Fibroblast of lung (primary cell): ENCODE results near the gene WBP2. TPM values are rescaled to one million over a fixed set of nuclear protein-coding genes. Genes with fewer than 3 reads are reported as not detected.

Source experiments
- DNase-seq, 2 donors: peaks; one replicate each; pipeline versions ENCODE4 v3.0.0 to v3.0.0-alpha.2; 2010; ENCODE audit warnings: low read depth in 2 of 2
- H2AFZ ChIP-seq: 2 replicates; pipeline ENCODE4 v1.5.1; 2012; ENCODE audit warnings: low read length, control low read depth, inconsistent platforms
- H3K27ac ChIP-seq: 2 replicates; pipeline ENCODE4 v1.5.1; 2011; ENCODE audit warnings: low read length, control low read depth; ENCODE audit not compliant: insufficient read depth
- H3K27me3 ChIP-seq: 2 replicates; pipeline ENCODE4 v1.5.1; 2011; ENCODE audit warnings: mild to moderate bottlenecking, low read length; ENCODE audit not compliant: control insufficient read depth, insufficient read depth
- H3K36me3 ChIP-seq: 2 replicates; pipeline ENCODE4 v1.5.1; 2011; ENCODE audit warnings: low read length; ENCODE audit not compliant: control insufficient read depth, insufficient read depth
- H3K4me1 ChIP-seq: 2 replicates; pipeline ENCODE4 v1.5.1; 2011; ENCODE audit warnings: low read length; ENCODE audit not compliant: control insufficient read depth, insufficient read depth; ENCODE audit errors: extremely low read depth
- H3K4me2 ChIP-seq: 2 replicates; pipeline ENCODE4 v1.5.1; 2011; ENCODE audit warnings: low read length, control low read depth; ENCODE audit not compliant: insufficient read depth; ENCODE audit errors: extremely low read depth
- H3K4me3 ChIP-seq, 4 experiments: fragments of 200-600 bp in 1 of 4; sonication (generic) in 1 of 4; replicated peaks in 1 of 4; 2 replicates each; pipeline ENCODE4 v1.5.1; 2011 to 2016; ENCODE audit warnings: low read length in 4 of 4, low read depth in 3 of 4, mild to moderate bottlenecking in 3 of 4, control low read depth in 2 of 4, inconsistent platforms in 1 of 4, mixed read lengths in 1 of 4; ENCODE audit not compliant: insufficient read depth in 1 of 4; ENCODE audit errors: control extremely low read depth in 1 of 4
- H3K79me2 ChIP-seq: 2 replicates; pipeline ENCODE4 v1.5.1; 2012; ENCODE audit warnings: mild to moderate bottlenecking, low read length, inconsistent platforms; ENCODE audit not compliant: control insufficient read depth, insufficient read depth
- H3K9ac ChIP-seq: 2 replicates; pipeline ENCODE4 v1.5.1; 2011; ENCODE audit warnings: mild to moderate bottlenecking, low read length, control low read depth; ENCODE audit not compliant: insufficient read depth
- H3K9me3 ChIP-seq: 2 replicates; pipeline ENCODE4 v1.5.1; 2012; ENCODE audit warnings: low read depth, low read length; ENCODE audit not compliant: control insufficient read depth, insufficient read depth
- H4K20me1 ChIP-seq: 2 replicates; pipeline ENCODE4 v1.5.1; 2011; ENCODE audit warnings: low read length; ENCODE audit not compliant: control insufficient read depth, insufficient read depth; ENCODE audit errors: extremely low read depth
- EZH2 ChIP-seq: IDR thresholded peaks from 2 replicates; pipeline ENCODE4 v1.5.1; 2012; ENCODE audit warnings: low read length, control low read depth, mild to moderate bottlenecking; ENCODE audit errors: missing control alignments
- polyA plus RNA-seq, 2 donors: library from polyadenylated mRNA; depleted of rRNA in 1 of 2; stranded (reverse) in 1 of 2; unstranded in 1 of 2; fragments of >200 nt; gene quantifications; 2 replicates each; pipeline ENCODE4 v1.2.1, GENCODE V29; 2011 to 2012; ENCODE audit warnings: missing spikeins in 1 of 2
- total RNA-seq: library from RNA; depleted of rRNA; stranded (reverse); fragments of >200 nt; gene quantifications from 2 replicates; pipeline ENCODE4 v1.2.1, GENCODE V29; 2014
- TF ChIP-seq, protein P1 (sequence below), 2 donors: IDR thresholded peaks in 1 of 2; conservative IDR thresholded peaks in 1 of 2; 1 replicate in 1 of 2; 2 replicates in 1 of 2; pipeline ENCODE4 v1.5.1; 2011 to 2012; ENCODE audit warnings: low read length in 2 of 2, control low read depth in 1 of 2, inconsistent platforms in 1 of 2, low read depth in 1 of 2, mild to moderate bottlenecking in 1 of 2

WBP2 gene
- total and polyA plus RNA-seq, 2 donors (not counting 1 experiment from before 2014, with no cell fraction given): 39.5 to 53.4 TPM

- no peak overlapping the region for H3K4me3 ChIP-seq
- no peak overlapping the region for H3K4me2 ChIP-seq
- no peaks in the 10 kb centered on the region for H3K4me1 ChIP-seq
- H3K9ac ChIP-seq: no peak overlapping the region
- TF ChIP-seq, protein P1, sequence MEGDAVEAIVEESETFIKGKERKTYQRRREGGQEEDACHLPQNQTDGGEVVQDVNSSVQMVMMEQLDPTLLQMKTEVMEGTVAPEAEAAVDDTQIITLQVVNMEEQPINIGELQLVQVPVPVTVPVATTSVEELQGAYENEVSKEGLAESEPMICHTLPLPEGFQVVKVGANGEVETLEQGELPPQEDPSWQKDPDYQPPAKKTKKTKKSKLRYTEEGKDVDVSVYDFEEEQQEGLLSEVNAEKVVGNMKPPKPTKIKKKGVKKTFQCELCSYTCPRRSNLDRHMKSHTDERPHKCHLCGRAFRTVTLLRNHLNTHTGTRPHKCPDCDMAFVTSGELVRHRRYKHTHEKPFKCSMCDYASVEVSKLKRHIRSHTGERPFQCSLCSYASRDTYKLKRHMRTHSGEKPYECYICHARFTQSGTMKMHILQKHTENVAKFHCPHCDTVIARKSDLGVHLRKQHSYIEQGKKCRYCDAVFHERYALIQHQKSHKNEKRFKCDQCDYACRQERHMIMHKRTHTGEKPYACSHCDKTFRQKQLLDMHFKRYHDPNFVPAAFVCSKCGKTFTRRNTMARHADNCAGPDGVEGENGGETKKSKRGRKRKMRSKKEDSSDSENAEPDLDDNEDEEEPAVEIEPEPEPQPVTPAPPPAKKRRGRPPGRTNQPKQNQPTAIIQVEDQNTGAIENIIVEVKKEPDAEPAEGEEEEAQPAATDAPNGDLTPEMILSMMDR (conservative IDR thresholded peaks at IDR 0.05 in 1 of 2, IDR thresholded peaks at IDR 0.05 in 1 of 2; ENCODE audit: low read depth in 1 of 2, low read length in 2 of 2): no peak
- no peak for TF ChIP-seq EZH2
- H3K9me3 ChIP-seq: no peaks in the 10 kb centered on the region
- H3K79me2 ChIP-seq: no peaks in the 10 kb centered on the region
- no peak overlapping the region for H3K27ac ChIP-seq
- no peak for DNase-seq
- no peak overlapping the region for H2AFZ ChIP-seq
- H4K20me1 ChIP-seq: no peaks in the 10 kb centered on the region
- peaks cover 31% of the 10 kb centered on the region for H3K36me3 ChIP-seq
- no peaks in the 10 kb centered on the region for H3K27me3 ChIP-seq
Observed at GRCh38 chr17:75817571-75817970, 37.6 kb downstream of the WBP2 start.

DNA sequence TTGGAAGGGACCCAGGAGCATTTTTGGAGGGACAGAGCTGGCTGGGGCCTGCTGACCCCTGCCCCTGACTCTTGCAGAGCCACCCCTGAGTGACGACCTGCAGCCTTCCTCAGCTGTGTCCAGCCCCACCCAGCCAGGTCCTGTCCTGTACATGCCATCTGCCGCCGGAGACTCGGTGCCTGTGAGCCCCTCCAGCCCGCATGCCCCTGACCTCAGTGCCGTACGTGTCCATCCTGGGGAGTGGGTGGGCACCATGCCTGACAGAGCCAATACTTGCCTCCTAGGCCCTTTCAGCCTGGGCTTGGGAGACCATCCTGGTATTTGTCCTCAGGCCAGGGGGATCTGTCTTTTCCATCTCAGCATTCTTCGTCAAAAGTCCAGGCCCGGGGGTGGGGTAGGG lies 38.4 kb downstream of the WBP2 start:
- no peaks in the 10 kb centered on the region for H3K4me1 ChIP-seq
- H3K9me3 ChIP-seq: no peaks in the 10 kb centered on the region
- no peaks in the 10 kb centered on the region for H4K20me1 ChIP-seq
- TF ChIP-seq, protein P1 (conservative IDR thresholded peaks at IDR 0.05 in 1 of 2, IDR thresholded peaks at IDR 0.05 in 1 of 2; ENCODE audit: low read depth in 1 of 2, low read length in 2 of 2): no peak
- no peak for TF ChIP-seq EZH2
- H3K4me3 ChIP-seq: no peak overlapping the region
- DNase-seq: no peak
- peaks cover 34% of the 10 kb centered on the region for H3K36me3 ChIP-seq
- H3K9ac ChIP-seq: no peak overlapping the region
- H3K27ac ChIP-seq: no peak overlapping the region
- no peaks in the 10 kb centered on the region for H3K79me2 ChIP-seq
- no peak overlapping the region for H3K4me2 ChIP-seq
- H3K27me3 ChIP-seq: no peaks in the 10 kb centered on the region
- no peak overlapping the region for H2AFZ ChIP-seq

GRCh38 chr17:75815399-75815798 lies 39.7 kb downstream of the WBP2 start:
- Histone ChIP-seq H3K27me3 (no peaks in the 10 kb centered on the region), H4K20me1 (no peaks in the 10 kb centered on the region), H3K79me2 (no peaks in the 10 kb centered on the region), H3K4me1 (no peaks in the 10 kb centered on the region), H3K9ac (no peak overlapping the region), H3K4me2 (no peak overlapping the region), H3K27ac (no peak overlapping the region), H3K9me3 (no peaks in the 10 kb centered on the region), H3K36me3 (peaks cover 35% of the 10 kb centered on the region), H2AFZ (no peak overlapping the region), H3K4me3 (no peak overlapping the region)
- TF ChIP-seq EZH2: no peak
- TF ChIP-seq, protein P1 (conservative IDR thresholded peaks at IDR 0.05 in 1 of 2, IDR thresholded peaks at IDR 0.05 in 1 of 2; ENCODE audit: low read depth in 1 of 2, low read length in 2 of 2): no peak
- no peak for DNase-seq
